HK-2 (cell line): Measurements from ENCODE around the gene BDH1.
A peak's percentile ranks its signal among the peaks of the same experiment; 100 is the strongest.
"Not testable (repeated sequence)": the region's sequence is repeated elsewhere in the genome, so short reads cannot be mapped to it uniquely, and the experiment has no call there.

Source experiments
- DNase-seq: peaks from one replicate; pipeline ENCODE4 v3.0.0-alpha.2; 2018; ENCODE audit not compliant: unreplicated experiment

The BDH1 gene

DNA sequence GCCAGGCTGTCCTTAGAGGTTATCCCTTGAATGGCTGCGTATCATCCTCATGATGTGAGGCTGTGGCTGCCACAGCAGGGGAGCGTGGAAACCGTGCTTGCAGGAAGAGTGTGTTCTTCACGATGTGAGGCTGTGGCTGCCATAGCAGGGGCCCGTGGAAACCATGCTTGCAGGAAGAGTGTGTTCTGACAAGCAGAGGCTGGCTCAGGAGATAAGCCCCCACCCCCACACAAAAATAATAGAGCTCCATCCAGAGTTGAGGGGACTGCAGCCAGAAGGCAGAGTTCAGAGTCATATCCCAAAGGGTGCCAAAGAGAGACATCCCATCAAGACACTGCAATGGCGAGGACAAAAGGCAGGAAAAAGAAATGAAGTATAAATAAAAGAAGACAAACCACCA is 22.6 kb upstream of the BDH1 start:
- no peak for DNase-seq

- no peak for DNase-seq
Measured at GRCh38 chr3:197577366-197578074, 21.8 kb upstream of the BDH1 start.

DNA sequence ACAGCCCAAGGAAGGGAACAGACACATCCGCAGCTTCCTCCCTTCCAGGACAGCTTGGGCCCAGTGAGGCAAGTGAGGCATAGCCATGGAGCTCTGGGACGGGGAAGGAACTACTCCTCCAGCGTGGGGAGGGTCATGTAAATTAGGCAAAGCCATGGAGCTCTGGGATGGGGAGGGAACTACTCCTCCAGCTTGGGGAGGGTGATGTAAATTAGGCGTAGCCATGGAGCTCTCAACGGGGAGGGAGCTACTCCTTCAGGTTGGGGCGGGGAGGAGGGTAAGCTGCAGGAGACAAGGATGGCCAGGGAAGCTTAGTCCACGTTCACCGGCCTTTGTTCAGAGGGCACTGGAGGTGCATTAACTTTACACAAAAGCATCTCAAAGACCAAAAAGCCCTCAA is 21.1 kb upstream of the BDH1 start:
- no peak for DNase-seq

GRCh38 chr3:197575362-197575761 is 19.6 kb upstream of the BDH1 start:
- no peak for DNase-seq

GRCh38 chr3:197574396-197574991 is 18.7 kb upstream of the BDH1 start:
- not testable (repeated sequence) for DNase-seq

- DNase-seq, result no peak
Measured at GRCh38 chr3:197573048-197573767, 17.4 kb upstream of the BDH1 start.

DNA sequence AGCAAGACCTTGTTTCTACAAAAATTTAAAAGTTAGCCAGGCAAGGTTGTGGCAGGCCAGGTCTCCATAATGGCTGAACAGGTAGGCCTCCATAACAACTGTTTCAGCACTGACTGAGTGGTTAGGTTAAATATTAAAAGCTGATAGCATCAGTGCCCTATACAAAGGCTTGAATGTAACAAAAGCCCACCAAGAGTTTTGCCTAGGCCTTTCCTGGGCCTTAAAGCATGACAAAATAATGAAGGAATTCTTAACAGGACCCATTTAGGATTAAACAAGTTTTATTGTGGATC is 16.1 kb upstream of the BDH1 start:
- DNase-seq, result not testable (repeated sequence)

DNA sequence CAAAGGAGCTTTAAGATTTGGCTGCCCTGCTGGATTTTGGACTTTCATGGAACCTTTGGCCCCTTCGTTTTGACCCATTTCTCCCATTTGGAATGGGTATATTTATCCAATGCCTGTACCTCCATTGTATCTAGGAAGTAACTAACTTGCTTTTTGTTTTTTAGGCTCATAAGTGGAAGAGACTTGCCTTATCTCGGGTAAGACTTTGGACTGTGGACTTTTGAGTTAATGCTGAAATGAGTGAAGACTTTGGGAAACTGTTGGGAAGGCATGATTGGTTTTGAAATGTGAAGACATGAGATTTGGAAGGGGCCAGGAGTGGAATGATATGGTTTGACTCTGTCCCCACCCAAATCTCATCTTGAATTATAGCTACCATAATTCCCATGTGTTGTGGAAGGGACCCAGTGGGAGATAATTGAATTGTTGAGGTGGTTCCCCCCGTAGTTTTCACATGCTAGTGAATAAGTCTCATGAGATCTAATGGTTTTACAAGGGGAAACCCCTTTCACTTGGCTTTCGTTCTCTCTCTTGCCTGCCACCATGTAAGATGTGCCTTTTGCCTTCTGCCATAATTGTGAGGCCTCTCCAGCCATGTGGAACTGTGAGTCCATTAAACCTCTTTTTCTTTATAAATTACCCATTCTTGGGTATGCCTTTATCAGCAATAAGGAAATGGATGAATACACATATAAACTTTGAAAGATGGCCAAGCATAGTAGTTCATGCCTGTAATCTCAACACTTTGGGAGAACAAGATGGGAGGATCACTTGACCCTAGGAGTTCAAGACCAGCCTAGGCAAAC is 15.5 kb upstream of the BDH1 start:
- not testable (repeated sequence) for DNase-seq

- DNase-seq, result not testable (repeated sequence)
Measured at GRCh38 chr3:197569433-197569832, 13.7 kb upstream of the BDH1 start.

DNA sequence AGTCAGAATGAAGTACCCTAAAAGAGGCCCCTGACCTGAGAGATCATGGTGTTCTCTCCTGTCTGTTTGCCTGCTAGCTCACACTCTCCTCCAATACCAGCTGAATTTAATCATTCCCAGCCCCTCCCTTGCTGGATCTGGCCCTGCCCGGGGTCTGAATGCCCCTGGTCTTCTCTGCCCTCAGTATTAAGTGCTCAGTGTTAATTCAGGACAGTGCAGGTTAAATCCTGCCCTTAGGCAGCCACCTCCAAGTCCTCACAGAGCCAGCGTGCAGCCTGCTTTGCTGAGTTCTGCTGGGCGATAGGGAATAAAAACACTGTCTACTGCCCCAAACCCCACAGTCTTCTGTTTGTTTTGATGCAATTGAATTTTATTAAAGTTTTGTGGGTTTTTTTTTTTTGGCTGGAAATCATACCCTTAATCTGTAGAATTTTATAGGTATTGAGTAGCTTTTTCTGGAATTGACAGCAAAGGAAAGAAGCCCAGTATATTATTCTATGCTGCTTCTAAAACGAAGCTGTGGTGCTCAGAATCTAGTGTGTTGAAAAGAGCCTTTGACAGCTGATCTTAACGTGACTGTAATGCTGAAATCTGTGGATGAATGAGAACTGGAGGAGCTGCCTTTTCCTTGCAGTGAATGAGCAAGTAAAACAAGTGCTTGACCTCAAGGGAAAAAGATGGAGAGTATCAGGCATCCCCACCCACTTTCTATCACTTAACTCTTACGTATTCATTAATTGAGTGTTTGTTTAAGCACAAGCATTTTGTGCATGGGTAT is 12.3 kb upstream of the BDH1 start:
- no peak for DNase-seq

DNA sequence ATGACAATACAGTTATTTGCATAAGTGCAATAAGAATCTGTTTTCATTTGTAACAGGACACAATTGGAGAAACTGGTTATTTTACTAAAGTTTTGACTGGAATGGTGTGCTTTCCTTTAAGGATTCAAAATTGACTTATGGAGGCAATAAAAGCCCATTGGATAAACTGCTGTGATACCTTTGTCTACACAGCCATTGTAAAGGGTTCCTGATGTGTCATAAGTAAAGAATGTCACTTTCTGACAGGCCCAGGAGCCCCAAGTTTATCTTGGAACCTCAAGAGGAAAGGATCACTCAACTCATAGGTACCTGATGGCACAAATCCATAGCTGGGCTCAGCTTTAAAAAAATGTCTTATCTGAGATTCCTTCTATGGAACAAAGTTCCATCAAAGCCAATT is 10.4 kb upstream of the BDH1 start:
- DNase-seq, result not testable (repeated sequence)

GRCh38 chr3:197564097-197564843 is 8.5 kb upstream of the BDH1 start:
- no peak for DNase-seq

DNA sequence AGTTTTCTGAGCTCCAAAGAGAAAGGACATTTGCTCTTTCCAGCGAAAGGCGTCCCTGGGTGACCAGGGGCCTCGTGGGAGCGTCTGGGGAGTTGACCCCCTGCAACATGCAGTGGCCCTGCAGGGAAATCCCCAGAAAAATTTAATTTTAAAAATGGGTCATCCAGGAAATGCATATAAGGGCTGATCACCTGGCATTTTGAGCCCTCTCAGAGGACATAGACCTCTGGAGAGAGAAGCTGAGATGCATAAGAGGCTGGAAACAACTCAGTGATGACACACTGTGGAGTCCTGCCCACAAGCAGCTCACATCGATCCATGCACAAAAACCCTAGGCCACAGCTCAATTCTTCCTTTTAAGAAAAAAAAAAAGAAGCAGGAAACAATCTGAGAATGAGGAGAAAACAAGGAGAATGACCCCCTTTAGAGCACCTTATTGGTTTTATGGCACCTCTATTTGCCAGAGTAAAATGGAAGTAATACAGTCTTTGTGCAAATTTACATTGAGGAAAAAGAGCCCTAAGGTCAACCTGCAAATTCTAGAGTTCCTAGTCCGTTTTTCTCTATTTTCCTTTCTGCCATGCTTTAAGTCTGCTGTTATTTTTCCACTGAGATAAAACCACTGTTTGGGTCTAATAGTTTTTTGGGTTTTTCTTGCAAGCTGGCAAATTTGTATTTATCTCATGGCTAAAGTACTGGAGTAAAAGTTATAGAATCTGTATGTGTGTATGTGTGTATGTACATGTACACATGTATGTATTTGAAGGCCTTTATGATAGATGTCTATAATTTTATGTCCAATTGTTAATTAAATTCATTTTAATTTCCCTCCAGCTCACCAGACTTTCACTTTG is 6.9 kb upstream of the BDH1 start:
- DNase-seq, result no peak

GRCh38 chr3:197561926-197562325 is 6.2 kb upstream of the BDH1 start:
- no peak for DNase-seq

GRCh38 chr3:197559651-197560050 is 3.9 kb upstream of the BDH1 start:
- no peak for DNase-seq

DNA sequence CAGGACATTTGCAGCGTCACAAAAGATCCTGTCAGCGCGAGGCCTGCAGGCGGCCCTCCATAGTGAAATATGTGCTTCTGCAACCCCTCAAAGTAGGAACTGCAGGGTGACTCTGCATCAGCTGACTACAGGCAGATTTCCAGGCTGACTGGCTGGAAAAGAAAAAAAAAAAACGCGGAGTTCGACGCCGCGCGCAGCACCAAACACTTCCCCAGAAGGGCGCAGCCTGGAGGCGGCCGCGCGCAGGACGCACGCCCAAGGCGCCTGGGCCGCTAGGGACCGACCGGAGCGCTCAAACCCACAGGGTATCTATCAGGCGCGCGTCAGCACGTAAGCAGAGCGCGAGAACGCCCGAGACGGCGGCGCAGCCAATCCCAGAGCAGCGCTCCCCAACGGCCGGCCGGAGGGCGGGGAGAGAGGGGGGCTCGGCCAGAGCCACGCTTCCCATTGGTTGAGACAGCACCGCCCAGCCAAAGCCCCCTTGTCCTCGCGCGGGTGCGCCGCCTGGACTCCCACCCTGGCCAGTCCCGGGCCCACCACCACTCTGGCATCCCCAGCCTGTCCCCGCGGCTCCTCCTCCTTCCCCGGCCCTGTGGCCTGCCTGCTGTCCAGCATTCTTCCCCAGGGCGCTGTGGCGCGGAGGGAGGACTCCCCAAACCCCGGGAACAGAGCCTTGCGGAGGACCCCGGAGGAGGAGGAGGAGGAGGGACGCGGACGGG is 1.0 kb downstream of the BDH1 start:
- peak; percentile 99 for DNase-seq

GRCh38 chr3:197554196-197554561 is 1.6 kb downstream of the BDH1 start:
- DNase-seq, result no peak

GRCh38 chr3:197552198-197552597 is 3.6 kb downstream of the BDH1 start:
- DNase-seq, result no peak

- no peak for DNase-seq
Measured at GRCh38 chr3:197550489-197550888, 5.3 kb downstream of the BDH1 start.
